GM23338 (cell line): ENCODE results near the gene SYK. TPM values are rescaled to one million over a fixed set of nuclear protein-coding genes. Genes with fewer than 3 reads are reported as not detected.

Experiments used
- ATAC-seq: fragments of 200-7000 bp; cut with Tn5 transposase; 3 replicates; pipeline ENCODE4 v1.9.1; 2020
- DNase-seq: peaks from one replicate; pipeline ENCODE4 v3.0.0-alpha.2; 2015; ENCODE audit warnings: low spot score
- H2AFZ ChIP-seq: fragments of 200-600 bp; sonication (generic); 2 replicates; pipeline ENCODE4 v1.8.0; 2016; ENCODE audit warnings: antibody characterized with exemption, mild to moderate bottlenecking, moderate library complexity
- H3F3A ChIP-seq: fragments of 200-600 bp; sonication (generic); replicated peaks from 2 replicates; pipeline ENCODE4 v1.8.0; 2017; ENCODE audit warnings: antibody characterized with exemption, mixed run types, low read depth
- H3K27ac ChIP-seq: fragments of 200-600 bp; sonication (generic); 2 replicates; pipeline ENCODE4 v1.6.1; 2016; ENCODE audit warnings: low read depth
- H3K27me3 ChIP-seq: fragments of 200-600 bp; sonication (generic); 2 replicates; pipeline ENCODE4 v1.8.0; 2016; ENCODE audit warnings: mild to moderate bottlenecking, mixed run types, moderate library complexity; ENCODE audit not compliant: insufficient read depth
- H3K36me3 ChIP-seq: fragments of 200-600 bp; sonication (generic); 2 replicates; pipeline ENCODE4 v1.8.0; 2016; ENCODE audit warnings: mild to moderate bottlenecking; ENCODE audit not compliant: insufficient read depth
- H3K4me1 ChIP-seq: fragments of 200-600 bp; sonication (generic); 2 replicates; pipeline ENCODE4 v1.8.0; 2016; ENCODE audit warnings: mild to moderate bottlenecking, moderate library complexity; ENCODE audit not compliant: insufficient read depth
- H3K4me2 ChIP-seq: fragments of 200-600 bp; sonication (generic); 2 replicates; pipeline ENCODE4 v1.7.1; 2017; ENCODE audit warnings: mixed run types
- H3K4me3 ChIP-seq: fragments of 200-600 bp; sonication (generic); 2 replicates; pipeline ENCODE4 v1.6.1; 2016; ENCODE audit warnings: mixed run types
- H3K79me2 ChIP-seq: fragments of 200-600 bp; sonication (generic); replicated peaks from 2 replicates; pipeline ENCODE4 v1.8.0; 2017; ENCODE audit warnings: mild to moderate bottlenecking; ENCODE audit not compliant: insufficient read depth
- H3K9me2 ChIP-seq: fragments of 200-600 bp; sonication (generic); 2 replicates; pipeline ENCODE4 v1.8.0; 2017; ENCODE audit not compliant: insufficient read depth
- H4K20me1 ChIP-seq: fragments of 200-600 bp; sonication (generic); replicated peaks from 2 replicates; pipeline ENCODE4 v1.8.0; 2017; ENCODE audit warnings: mild to moderate bottlenecking; ENCODE audit not compliant: insufficient read depth
- H3K27ac Mint-ChIP-seq: 2 replicates; pipeline ENCODE4 v1.8.0; 2020; ENCODE audit warnings: inconsistent platforms, mild to moderate bottlenecking, moderate library complexity, mixed read lengths
- H3K27me3 Mint-ChIP-seq: 3 replicates; pipeline ENCODE4 v1.8.0; 2022; ENCODE audit warnings: low read depth, mild to moderate bottlenecking, moderate library complexity, mixed read lengths, inconsistent platforms; ENCODE audit not compliant: insufficient read depth, poor library complexity
- H3K36me3 Mint-ChIP-seq: 3 replicates; pipeline ENCODE4 v1.8.0; 2021; ENCODE audit warnings: low read depth, mild to moderate bottlenecking, inconsistent platforms, moderate library complexity, mixed read lengths
- H3K4me1 Mint-ChIP-seq: 3 replicates; pipeline ENCODE4 v1.8.0; 2020; ENCODE audit warnings: mild to moderate bottlenecking, inconsistent platforms, mixed read lengths
- H3K4me3 Mint-ChIP-seq: 3 replicates; pipeline ENCODE4 v1.8.0; 2021; ENCODE audit warnings: moderate library complexity, mild to moderate bottlenecking, inconsistent platforms, mixed read lengths
- H3K9me3 Mint-ChIP-seq: 3 replicates; pipeline ENCODE4 v1.8.0; 2020; ENCODE audit warnings: moderate library complexity, mild to moderate bottlenecking, inconsistent platforms, mixed read lengths
- CREB1 ChIP-seq: fragments of 250-450 bp; sonication (Bioruptor Pico); IDR thresholded peaks from 2 replicates; pipeline ENCODE4 v1.5.0; 2020; ENCODE audit warnings: low read depth, mild to moderate bottlenecking, moderate library complexity
- CTCF ChIP-seq, 2 experiments: fragments of 200-600 bp in 1 of 2; sonication (generic) in 1 of 2; conservative IDR thresholded peaks; 2 replicates each; pipeline versions ENCODE4 v1.5.1 to v1.6.1; 2016 to 2017; ENCODE audit warnings: antibody characterized with exemption in 2 of 2, low read depth in 2 of 2, mild to moderate bottlenecking in 2 of 2, moderate library complexity in 1 of 2
- ETS1 ChIP-seq: IDR thresholded peaks from 2 replicates; pipeline ENCODE4 v1.6.1; 2016; ENCODE audit warnings: antibody characterized with exemption
- EZH2 ChIP-seq: fragments of 200-600 bp; sonication (generic); IDR thresholded peaks from one replicate; pipeline ENCODE4 v1.8.0; 2017; ENCODE audit warnings: antibody characterized with exemption, mild to moderate bottlenecking, low read depth; ENCODE audit not compliant: unreplicated experiment
- EZH2phosphoT487 ChIP-seq: fragments of 200-600 bp; sonication (generic); IDR thresholded peaks from one replicate; pipeline ENCODE4 v1.8.1; 2018; ENCODE audit warnings: antibody characterized with exemption; ENCODE audit not compliant: unreplicated experiment
- JUNB ChIP-seq: IDR thresholded peaks from one replicate; pipeline ENCODE4 v1.6.1; 2016; ENCODE audit warnings: antibody characterized with exemption; ENCODE audit not compliant: unreplicated experiment
- NANOG ChIP-seq: IDR thresholded peaks from 2 replicates; pipeline ENCODE4 v1.6.1; 2016; ENCODE audit warnings: antibody characterized with exemption, borderline replicate concordance
- REST ChIP-seq: IDR thresholded peaks from one replicate; pipeline ENCODE4 v1.6.1; 2018; ENCODE audit warnings: antibody characterized with exemption; ENCODE audit not compliant: unreplicated experiment
- STAT1 ChIP-seq: IDR thresholded peaks from one replicate; pipeline ENCODE4 v1.6.1; 2016; ENCODE audit warnings: antibody characterized with exemption; ENCODE audit not compliant: unreplicated experiment
- ZNF114 ChIP-seq: fragments of 250-450 bp; sonication (Bioruptor Pico); IDR thresholded peaks from 2 replicates; pipeline ENCODE4 v1.5.0; 2020; ENCODE audit warnings: mild to moderate bottlenecking, moderate library complexity
- polyA plus RNA-seq: library from polyadenylated mRNA; unstranded; fragments of >200 nt; fragmentation: Nextera tagmentation; extraction: Ambion mirVana; gene quantifications from 2 replicates; pipeline ENCODE4 v1.2.1, GENCODE V29; 2016
- total RNA-seq: library from RNA; depleted of rRNA; stranded (reverse); fragments of >200 nt; shearing (Covaris generic); gene quantifications from 2 replicates; pipeline ENCODE4 v1.2.3, GENCODE V29; 2014

SYK gene
- total and polyA plus RNA-seq, 2 experiments from 2014 or later: 1.5 to 5.8 TPM

GRCh38 chr9:90840696-90841095 lies 39.1 kb downstream of the SYK start:
- Histone ChIP-seq H3K27me3 (no peaks in the 10 kb centered on the region), H3K27ac (no peak overlapping the region), H3K4me2 (no peak overlapping the region), H4K20me1 (no peaks in the 10 kb centered on the region), H3K4me1 (no peaks in the 10 kb centered on the region), H2AFZ (no peak overlapping the region), H3K9me2 (peaks cover 11% of the 10 kb centered on the region), H3K79me2 (no peaks in the 10 kb centered on the region), H3K4me3 (no peak overlapping the region), H3K36me3 (no peaks in the 10 kb centered on the region), H3F3A (peaks cover 16% of the 10 kb centered on the region)
- TF ChIP-seq EZH2phosphoT487 (no peak), JUNB (no peak), CREB1 (CRISPR knock-in tag) (no peak), ETS1 (no peak), STAT1 (no peak), CTCF (conservative IDR thresholded peaks at IDR 0.05; ENCODE audit: low read depth in 2 of 2) (no peak), NANOG (no peak), ZNF114 (CRISPR knock-in tag) (no peak), EZH2 (no peak), REST (no peak)
- Mint-ChIP-seq H3K27ac (no peak overlapping the region), H3K4me1 (no peaks in the 10 kb centered on the region), H3K4me3 (no peak overlapping the region), H3K27me3 (peaks cover 2% of the 10 kb centered on the region), H3K9me3 (no peaks in the 10 kb centered on the region), H3K36me3 (no peaks in the 10 kb centered on the region)
- no peak for DNase-seq
- ATAC-seq: no peak

GRCh38 chr9:90841213-90841612 lies 39.6 kb downstream of the SYK start:
- DNase-seq: no peak
- Mint-ChIP-seq H3K36me3 (no peaks in the 10 kb centered on the region), H3K27ac (no peak overlapping the region)

More at GRCh38 chr9:90841213-90841612, 39.6 kb downstream of the SYK start:
- Histone ChIP-seq H3K36me3 (no peaks in the 10 kb centered on the region), H3K4me1 (no peaks in the 10 kb centered on the region), H3F3A (peaks cover 16% of the 10 kb centered on the region), H3K27ac (no peak overlapping the region), H4K20me1 (no peaks in the 10 kb centered on the region), H3K27me3 (no peaks in the 10 kb centered on the region), H3K79me2 (no peaks in the 10 kb centered on the region), H2AFZ (no peak overlapping the region), H3K9me2 (peaks cover 11% of the 10 kb centered on the region), H3K4me2 (no peak overlapping the region), H3K4me3 (no peak overlapping the region)
- H3K9me3 Mint-ChIP-seq: no peaks in the 10 kb centered on the region
- peaks cover 2% of the 10 kb centered on the region for H3K27me3 Mint-ChIP-seq
- no peak overlapping the region for H3K4me3 Mint-ChIP-seq
- no peak for ATAC-seq
- no peak for TF ChIP-seq STAT1
- H3K4me1 Mint-ChIP-seq: no peaks in the 10 kb centered on the region
